Loucy (cell line): ENCODE data around the gene CAMTA1.

ENCODE experiments used
- EZH2phosphoT487 ChIP-seq: fragments of 200-600 bp; IDR thresholded peaks from 2 replicates; pipeline ENCODE4 v1.6.1; 2018; ENCODE audit warnings: antibody characterized with exemption, mild to moderate bottlenecking, moderate library complexity, borderline replicate concordance
- TF ChIP-seq, protein P1 (sequence below): fragments of 200-600 bp; sonication (generic); conservative IDR thresholded peaks from 2 replicates; pipeline ENCODE4 v1.5.1; 2014; ENCODE audit warnings: mild to moderate bottlenecking, antibody characterized with exemption, low read length

DNA sequence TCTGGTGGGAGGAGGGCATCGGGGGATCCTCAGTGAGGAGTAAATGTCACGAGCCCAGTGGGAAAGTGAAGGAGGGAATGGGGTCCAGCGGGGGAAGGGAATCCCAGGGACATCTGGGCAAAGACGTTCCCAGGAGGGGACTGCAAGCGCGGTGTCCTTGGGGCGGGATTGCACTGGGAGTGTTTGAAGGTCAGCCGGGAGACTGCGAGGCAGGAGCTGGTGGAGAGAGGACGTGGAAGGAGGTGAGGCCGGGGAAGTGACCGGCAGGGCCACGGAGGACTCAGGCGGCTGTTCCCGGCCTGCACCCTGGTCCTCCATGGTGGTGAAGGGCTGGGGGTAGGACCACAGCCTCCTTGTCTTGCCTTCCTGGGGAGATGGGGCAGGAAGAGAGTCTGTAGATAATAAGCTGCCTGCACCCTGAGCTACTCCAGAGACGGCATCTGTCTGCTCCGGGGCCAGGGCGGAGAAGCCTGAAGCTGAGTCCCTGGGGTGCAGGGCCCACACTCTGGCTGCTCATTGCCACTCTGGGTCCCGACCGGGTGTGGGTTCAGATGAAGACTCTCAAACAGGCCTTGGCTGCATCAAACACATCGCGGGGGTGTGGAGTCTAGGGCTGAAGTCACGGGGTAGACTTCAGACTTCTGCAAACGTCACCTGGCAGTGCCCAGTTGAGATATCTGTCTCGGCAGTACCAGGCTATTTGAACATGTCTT lies 264.8 kb downstream of the CAMTA1 start:
- TF ChIP-seq, protein P1, sequence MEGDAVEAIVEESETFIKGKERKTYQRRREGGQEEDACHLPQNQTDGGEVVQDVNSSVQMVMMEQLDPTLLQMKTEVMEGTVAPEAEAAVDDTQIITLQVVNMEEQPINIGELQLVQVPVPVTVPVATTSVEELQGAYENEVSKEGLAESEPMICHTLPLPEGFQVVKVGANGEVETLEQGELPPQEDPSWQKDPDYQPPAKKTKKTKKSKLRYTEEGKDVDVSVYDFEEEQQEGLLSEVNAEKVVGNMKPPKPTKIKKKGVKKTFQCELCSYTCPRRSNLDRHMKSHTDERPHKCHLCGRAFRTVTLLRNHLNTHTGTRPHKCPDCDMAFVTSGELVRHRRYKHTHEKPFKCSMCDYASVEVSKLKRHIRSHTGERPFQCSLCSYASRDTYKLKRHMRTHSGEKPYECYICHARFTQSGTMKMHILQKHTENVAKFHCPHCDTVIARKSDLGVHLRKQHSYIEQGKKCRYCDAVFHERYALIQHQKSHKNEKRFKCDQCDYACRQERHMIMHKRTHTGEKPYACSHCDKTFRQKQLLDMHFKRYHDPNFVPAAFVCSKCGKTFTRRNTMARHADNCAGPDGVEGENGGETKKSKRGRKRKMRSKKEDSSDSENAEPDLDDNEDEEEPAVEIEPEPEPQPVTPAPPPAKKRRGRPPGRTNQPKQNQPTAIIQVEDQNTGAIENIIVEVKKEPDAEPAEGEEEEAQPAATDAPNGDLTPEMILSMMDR: no peak
- TF ChIP-seq EZH2phosphoT487: no peak
